GM18873 (cell line): ENCODE data around the gene FITM1.
A peak's percentile ranks its signal among the peaks of the same experiment; 100 is the strongest.

Source experiments
- ATAC-seq: cut with Tn5 transposase; IDR thresholded peaks from one replicate; pipeline ENCODE4 v1.9.1; 2021; ENCODE audit warnings: mild to moderate bottlenecking, moderate library complexity, moderate number of reproducible peaks; ENCODE audit not compliant: unreplicated experiment, low FRiP score

The FITM1 gene, protein sequence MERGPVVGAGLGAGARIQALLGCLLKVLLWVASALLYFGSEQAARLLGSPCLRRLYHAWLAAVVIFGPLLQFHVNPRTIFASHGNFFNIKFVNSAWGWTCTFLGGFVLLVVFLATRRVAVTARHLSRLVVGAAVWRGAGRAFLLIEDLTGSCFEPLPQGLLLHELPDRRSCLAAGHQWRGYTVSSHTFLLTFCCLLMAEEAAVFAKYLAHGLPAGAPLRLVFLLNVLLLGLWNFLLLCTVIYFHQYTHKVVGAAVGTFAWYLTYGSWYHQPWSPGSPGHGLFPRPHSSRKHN

GRCh38 chr14:24130380-24130716, at the start of gene FITM1:
TSS of gene FITM1 (plus strand) at chr14:24130659. CDS start at chr14:24131564, 905 bp downstream.
- no peak for ATAC-seq

DNA sequence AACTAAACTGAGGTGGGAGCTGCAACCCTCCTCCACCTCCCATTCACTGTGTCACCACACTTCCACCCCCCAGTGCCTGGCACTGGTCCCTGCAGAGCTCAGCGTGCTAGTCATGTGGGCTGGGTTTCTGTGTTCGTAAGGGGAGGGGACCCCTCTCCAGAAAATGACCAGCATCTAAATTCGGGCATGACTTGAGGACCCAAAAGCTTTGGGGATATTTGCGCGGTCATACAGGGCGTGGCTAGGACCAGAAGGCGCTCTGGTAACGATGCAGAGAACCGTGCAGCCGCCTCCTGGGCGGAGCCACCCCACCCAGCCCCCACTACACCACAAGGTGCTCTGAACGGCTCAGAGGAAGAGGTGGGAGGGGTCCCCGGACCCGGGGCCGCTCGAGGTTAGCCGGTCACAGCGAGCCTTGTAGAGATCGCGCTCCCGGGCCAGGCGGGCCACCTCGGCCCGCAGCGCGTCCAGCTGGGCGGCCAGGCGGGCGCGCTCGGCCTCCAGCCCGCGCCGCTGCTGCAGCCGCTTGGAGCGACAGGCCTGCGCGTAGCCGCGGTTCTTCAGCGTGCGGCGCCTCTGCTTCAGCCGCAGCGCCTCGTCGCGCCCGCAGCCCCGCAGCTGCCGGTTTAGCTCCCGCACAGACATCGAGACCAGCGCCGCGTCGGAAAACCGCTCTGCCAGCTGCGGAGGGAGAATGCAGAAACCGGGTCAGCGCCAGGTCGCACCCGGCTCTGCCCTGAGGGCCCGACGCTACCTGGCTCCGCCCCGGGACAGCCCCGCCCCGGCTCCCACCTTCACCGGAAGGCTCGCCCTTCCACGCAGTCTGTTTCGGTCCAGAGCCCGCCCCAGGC, 49.3 kb upstream of the FITM1 start:
- ATAC-seq = peak; percentile 76

- ATAC-seq = no peak
Observed at GRCh38 chr14:24081739-24082211, 48.7 kb upstream of the FITM1 start.

DNA sequence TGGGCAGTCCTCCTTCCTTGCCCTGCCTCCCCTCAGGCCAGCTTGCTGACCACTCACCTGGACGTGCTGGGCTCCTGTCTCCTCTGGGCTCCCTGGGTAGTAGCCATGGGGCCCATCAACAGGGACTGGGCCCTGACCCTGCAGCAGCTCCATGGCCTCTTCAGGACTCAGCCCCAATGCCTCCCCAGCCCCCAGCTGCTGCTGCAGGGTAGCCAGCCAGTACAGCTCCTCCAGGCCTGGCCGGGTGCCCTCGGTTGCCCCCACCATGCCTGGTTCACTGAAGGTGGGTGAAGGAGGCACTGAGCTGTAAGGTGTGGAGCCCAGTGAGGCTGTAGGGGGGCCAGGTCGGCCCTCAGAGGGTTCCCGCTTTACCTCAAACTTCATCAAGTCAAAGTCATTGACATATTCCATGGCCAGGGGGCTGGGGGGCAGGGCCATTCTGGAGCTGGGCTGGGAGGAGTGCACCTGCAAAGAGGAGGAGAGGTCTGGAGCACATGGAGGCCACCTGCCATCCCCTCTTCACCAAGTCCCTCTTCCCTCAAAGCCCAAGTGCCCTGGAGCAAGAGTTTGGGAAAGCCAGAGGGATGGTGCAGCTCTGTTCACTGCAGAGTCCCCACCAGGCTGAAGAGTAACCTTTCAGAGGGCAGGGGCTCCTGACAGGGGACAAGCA, 47.9 kb upstream of the FITM1 start:
- ATAC-seq = no peak

DNA sequence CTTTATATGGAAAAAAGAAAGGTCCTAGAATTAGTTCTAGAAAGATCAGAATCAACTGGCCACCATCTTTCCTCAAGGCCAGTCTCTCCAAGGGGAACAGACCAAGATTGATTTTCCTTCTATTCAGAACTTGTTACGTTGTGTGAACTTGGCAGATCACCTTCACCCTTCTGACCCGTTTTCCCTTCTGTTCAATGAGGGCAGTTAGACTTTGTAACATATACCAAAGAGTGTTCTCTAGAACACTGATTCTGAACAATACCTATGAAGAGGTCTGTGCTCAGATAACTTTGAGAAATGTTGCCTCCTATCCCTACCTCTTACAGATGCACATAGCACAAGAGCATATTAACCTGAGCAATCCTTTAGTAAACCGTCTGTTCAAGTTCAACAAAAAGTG, 47.0 kb upstream of the FITM1 start:
- ATAC-seq = no peak

DNA sequence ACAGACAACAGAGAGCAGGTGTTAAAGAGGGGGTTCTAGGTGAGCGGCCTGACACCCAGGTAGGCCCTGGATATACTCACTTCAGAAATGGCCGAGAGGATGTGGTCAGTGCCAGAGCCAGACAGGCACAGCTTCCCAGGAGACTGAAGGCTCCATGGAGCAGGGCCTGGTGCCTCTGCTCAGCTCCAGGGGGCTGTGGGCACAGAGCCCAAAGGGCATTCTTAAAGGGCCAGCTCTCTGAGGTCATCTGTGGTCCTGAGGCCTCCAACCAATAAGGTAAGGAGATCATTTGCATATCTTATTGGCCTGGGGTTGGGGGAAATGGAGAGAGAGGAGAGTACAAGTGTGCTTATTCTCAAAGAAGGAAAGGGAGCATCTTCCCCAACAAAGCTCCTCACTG, 46.0 kb upstream of the FITM1 start:
- ATAC-seq = no peak

DNA sequence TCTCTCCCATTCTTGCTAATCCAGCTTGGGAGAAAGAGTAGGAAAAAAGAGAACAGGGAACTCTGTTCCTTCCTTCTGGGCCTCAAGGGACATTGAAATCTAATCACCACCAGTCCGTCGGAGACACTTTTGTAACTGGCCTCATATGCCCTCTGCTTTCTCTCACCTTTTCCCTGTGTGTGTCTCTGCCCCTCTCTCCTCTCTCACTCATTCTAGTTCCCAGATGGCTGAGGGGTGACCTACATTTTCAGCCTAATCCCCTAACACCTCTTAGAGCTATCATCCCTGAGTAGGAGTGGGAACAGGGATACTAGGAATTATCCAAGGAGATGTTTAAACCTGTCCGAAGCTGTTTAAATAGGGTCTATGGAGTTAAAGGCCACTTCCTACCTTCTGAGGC, 45.2 kb upstream of the FITM1 start:
- ATAC-seq = no peak

GRCh38 chr14:24086193-24086955, 44.1 kb upstream of the FITM1 start:
- no peak for ATAC-seq

GRCh38 chr14:24087004-24087403, 43.5 kb upstream of the FITM1 start:
- ATAC-seq = no peak

- ATAC-seq = no peak
Observed at GRCh38 chr14:24088095-24088494, 42.4 kb upstream of the FITM1 start.

DNA sequence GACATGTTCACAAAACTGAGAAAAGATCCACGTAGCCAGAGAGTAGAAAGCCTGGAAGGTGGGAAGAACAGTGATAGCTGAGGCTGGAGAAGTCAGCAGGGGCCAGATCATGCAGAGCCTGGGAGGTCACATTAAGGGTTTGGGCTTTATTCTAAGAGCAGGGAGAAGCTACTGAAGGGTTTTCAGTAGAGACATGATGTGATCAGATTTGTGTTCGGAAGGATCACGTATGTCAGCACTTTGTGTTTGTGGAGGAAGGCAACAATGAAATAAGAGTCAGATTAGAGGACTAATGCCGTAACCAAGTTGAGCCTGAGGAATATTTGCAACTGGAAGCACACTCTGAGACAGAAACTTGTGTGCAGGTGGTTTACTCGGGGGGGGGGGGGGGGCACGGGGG, 40.6 kb upstream of the FITM1 start:
- no peak for ATAC-seq

DNA sequence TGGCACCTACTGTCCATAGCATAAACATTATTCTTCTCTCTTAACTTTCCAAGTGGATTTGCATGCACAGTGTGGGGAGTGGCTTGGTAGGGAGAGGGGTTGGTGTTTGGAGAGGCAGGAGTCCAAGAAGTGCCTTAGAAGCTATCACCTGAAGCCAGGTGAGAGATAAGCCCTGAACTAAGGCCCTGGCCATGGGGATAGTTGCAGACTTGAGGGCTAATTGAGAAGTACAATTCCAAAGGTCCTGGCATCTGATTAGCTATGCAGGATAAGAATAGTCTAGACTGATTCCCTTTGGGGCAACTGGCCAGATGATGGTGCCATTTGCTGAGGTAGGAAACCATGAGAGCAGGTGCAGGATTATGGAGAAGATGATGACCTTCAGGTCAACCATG, 38.4 kb upstream of the FITM1 start:
- ATAC-seq = no peak

- no peak for ATAC-seq
Observed at GRCh38 chr14:24092505-24093206, 37.8 kb upstream of the FITM1 start.

DNA sequence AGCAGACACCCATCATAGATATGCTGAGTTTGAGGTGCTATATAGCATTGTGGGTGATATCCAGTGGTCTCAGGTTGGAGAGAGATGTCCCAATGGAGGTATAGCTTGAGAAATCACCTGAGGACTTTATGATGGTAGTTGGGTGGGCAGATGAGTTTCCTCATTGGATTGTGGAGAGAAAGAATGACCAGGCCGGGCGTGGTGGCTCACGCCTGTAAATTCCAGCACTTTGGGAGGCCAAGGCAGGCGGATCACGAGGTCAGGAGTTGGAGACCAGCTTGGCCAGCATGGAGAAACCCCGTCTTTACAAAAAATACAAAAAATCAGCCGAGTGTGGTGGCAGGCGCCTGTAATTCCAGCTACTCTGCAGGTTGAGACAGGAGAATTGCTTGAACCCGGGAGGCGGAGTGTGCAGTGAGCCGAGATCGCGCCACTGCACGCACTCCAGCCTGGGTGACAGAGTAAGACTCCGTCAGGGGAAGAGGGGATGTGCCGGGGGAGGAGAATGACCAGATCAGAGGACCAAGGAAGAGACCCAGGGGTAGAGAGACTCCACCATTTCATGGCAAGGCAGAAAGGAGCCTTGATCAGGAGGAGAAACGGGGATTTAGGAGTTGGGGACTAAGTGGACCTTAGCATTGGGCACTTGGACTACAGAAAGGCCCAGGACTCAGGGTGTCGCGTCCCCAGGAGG, 37.1 kb upstream of the FITM1 start:
- no peak for ATAC-seq

DNA sequence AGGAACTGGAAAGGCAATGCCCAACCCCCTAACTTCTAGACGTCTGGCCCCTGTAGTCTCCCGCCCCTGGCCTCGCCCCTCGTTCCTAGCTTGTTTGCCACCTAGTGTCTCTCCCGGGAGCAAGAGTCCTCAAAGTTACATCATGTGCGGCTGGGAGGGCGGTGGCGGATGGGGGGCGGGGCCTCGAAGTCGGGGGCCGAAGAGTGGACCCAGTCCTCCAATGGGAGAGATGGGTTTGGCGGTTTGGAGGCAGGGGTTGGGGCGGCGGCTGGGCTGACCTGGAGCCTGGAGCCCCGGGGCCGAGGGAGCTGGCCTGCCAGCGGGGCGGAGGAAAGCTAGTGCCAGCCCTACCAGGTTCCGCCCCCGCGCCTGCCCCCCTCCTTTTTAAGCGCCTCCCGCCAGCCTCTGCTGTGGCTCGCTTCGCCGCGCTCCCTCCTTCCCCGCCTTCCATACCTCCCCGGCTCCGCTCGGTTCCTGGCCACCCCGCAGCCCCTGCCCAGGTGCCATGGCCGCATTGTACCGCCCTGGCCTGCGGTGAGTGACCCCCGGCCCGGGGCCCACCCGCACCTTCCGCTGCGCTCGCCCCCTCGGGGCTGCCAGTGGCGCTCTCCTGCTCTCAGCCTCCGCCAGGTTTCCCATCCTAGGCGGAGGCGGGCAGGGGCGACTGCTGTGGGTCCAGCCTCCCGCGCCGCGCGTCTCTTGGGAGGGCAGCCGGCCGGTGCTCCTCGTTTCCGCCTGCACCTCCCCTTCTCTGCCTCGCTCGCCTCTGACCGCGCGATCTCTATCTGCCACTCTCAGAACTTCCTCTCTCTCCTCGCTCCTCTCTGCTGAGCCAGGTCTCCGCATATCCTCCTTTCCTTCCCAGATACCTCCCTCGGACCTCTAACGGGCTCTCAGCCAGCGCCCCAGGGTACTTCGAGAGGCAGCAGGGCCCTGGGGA, 36.3 kb upstream of the FITM1 start, which contains the start of gene PCK2:
PCK2 (plus strand) TSS at position 411 of the 940 bp plus-strand sequence; CDS start at position 506, 95 bp downstream.
- ATAC-seq = no peak

- no peak for ATAC-seq
Observed at GRCh38 chr14:24094841-24095270, 35.6 kb upstream of the FITM1 start.

DNA sequence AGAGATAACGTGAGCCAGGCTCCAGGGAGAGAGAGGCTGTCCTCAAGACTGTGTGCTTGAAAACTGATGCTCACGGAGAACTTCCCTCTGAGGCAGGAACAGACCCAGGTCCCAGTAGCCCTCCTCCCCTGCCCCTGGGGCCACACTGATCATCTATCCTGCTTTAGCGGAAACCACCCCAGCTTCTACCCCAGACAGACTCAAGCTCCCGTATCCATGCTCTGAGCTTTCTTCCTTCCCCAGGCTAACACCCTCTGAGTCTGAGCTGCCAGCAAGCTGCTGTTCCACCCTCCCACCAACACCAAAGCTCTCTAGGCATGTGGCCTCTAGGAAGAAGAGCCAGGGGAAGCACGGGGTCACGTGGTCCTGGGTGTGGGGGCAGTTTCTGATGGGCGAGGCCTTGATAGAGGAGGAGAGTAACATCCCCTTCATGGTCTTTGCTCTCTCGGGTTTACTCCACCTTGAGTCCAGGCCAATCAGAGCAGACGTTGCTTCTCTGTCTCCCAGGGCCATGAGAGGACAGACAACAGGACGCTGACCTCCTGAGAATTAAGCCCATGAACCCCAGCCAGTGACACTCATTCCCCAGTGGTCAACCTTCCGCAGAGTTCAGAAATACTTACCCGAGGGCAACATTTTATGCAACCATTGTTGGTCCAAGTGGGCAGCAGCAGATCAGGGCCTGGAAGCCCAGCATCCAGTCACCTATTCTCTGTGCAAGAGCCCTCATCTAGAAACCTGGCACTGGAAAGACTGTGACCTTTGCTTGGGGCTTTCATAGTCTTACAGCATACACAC, 35.0 kb upstream of the FITM1 start:
- ATAC-seq = peak; percentile 64
